ENCODE data around the gene CHST12. TPM values are rescaled to one million over a fixed set of nuclear protein-coding genes. Genes with fewer than 3 reads are reported as not detected.
A peak's percentile ranks its signal among the peaks of the same experiment; 100 is the strongest.

CHST12 gene
- total and polyA plus RNA-seq, 3 experiments from 2014 or later: 7.7 to 63.0 (median 8.3) TPM

GRCh38 chr7:2470204-2471021, 67.0 kb downstream of the CHST12 start:
- ChIA-PET CTCF (interaction anchor here (1.0 to 4.1 kb wide), 8 partner anchors 12 to 240 kb away, joined by 3 to 43 read pairs (median 4); no protein-coding TSS in a partner anchor), POLR2A (no interaction called here)
- Histone ChIP-seq H3K27me3 (ENCODE audit: insufficient read depth, low read length, poor library complexity, severe bottlenecking) (no peaks in the 10 kb centered on the region), H3K27ac (ENCODE audit: low read depth, low read length) (no peak overlapping the region), H3K36me3 (ENCODE audit: insufficient read depth, low read length) (no peaks in the 10 kb centered on the region), H3K4me3 (ENCODE audit: low read length) (no peak overlapping the region), H3K4me1 (ENCODE audit: insufficient read depth, low read length) (no peaks in the 10 kb centered on the region), H3K9me3 (ENCODE audit: low read length) (no peaks in the 10 kb centered on the region)
- Mint-ChIP-seq H3K4me3 (no peak overlapping the region), H3K27ac (peak overlapping the region in 1 of 8 donors; percentile 78), H3K4me1 (peaks cover 2 to 5% (median 4%) of the 10 kb centered on the region in 3 donors), H3K27me3 (peaks cover 3 to 6% of the 10 kb centered on the region in 2 donors), H3K9me3 (no peaks in the 10 kb centered on the region), H3K36me3 (no peaks in the 10 kb centered on the region)
- peak in 1 of 5 donors; percentile 32 for DNase-seq

- POLR2A ChIA-PET: no interaction called here
- Histone ChIP-seq H3K27me3 (ENCODE audit: insufficient read depth, low read length, poor library complexity, severe bottlenecking) (no peaks in the 10 kb centered on the region), H3K9me3 (ENCODE audit: low read length) (no peaks in the 10 kb centered on the region), H3K36me3 (ENCODE audit: insufficient read depth, low read length) (no peaks in the 10 kb centered on the region), H3K27ac (ENCODE audit: low read depth, low read length) (no peak overlapping the region), H3K4me1 (ENCODE audit: insufficient read depth, low read length) (no peaks in the 10 kb centered on the region), H3K4me3 (ENCODE audit: low read length) (no peak overlapping the region)
- no peaks in the 10 kb centered on the region for H3K9me3 Mint-ChIP-seq
- no peak overlapping the region for H3K4me3 Mint-ChIP-seq
- CTCF ChIA-PET: interaction anchor here (1.0 to 1.5 kb wide), 4 partner anchors 13 to 239 kb away, joined by 3 to 5 read pairs (median 4); no protein-coding TSS in a partner anchor
- peak overlapping the region in 1 of 8 donors; percentile 73 for H3K27ac Mint-ChIP-seq
- H3K27me3 Mint-ChIP-seq: peaks cover 3 to 6% of the 10 kb centered on the region in 2 donors
- no peaks in the 10 kb centered on the region for H3K36me3 Mint-ChIP-seq
- H3K4me1 Mint-ChIP-seq: peaks cover 2 to 5% (median 4%) of the 10 kb centered on the region in 3 donors
- DNase-seq: no peak
Measured at GRCh38 chr7:2471022-2471329, 67.6 kb downstream of the CHST12 start.

- Histone ChIP-seq H3K4me3 (ENCODE audit: low read length) (no peak overlapping the region), H3K27me3 (ENCODE audit: insufficient read depth, low read length, poor library complexity, severe bottlenecking) (no peaks in the 10 kb centered on the region), H3K27ac (ENCODE audit: low read depth, low read length) (no peak overlapping the region), H3K9me3 (ENCODE audit: low read length) (no peaks in the 10 kb centered on the region), H3K36me3 (ENCODE audit: insufficient read depth, low read length) (no peaks in the 10 kb centered on the region), H3K4me1 (ENCODE audit: insufficient read depth, low read length) (no peaks in the 10 kb centered on the region)
- Mint-ChIP-seq H3K27me3 (peaks cover 3 to 6% of the 10 kb centered on the region in 2 donors), H3K36me3 (no peaks in the 10 kb centered on the region), H3K9me3 (no peaks in the 10 kb centered on the region), H3K27ac (peak overlapping the region in 1 of 8 donors; percentile 73), H3K4me3 (no peak overlapping the region), H3K4me1 (peaks cover 2 to 5% (median 4%) of the 10 kb centered on the region in 3 donors)
- ChIA-PET POLR2A (no interaction called here), CTCF (interaction anchor here (1.0 to 1.5 kb wide), 3 partner anchors 13 to 239 kb away, joined by 3 to 5 read pairs (median 4); no protein-coding TSS in a partner anchor)
- peak in 1 of 5 donors; percentile 43 for DNase-seq
Measured at GRCh38 chr7:2471396-2471795, 68.0 kb downstream of the CHST12 start.

GRCh38 chr7:2472739-2473138, 69.3 kb downstream of the CHST12 start:
- no peak overlapping the region for H3K4me3 ChIP-seq (ENCODE audit: low read length)
- no peak for DNase-seq
- H3K36me3 ChIP-seq (ENCODE audit: insufficient read depth, low read length): no peaks in the 10 kb centered on the region
- Mint-ChIP-seq H3K27ac (no peak overlapping the region), H3K36me3 (no peaks in the 10 kb centered on the region), H3K4me1 (peaks cover 2 to 12% (median 5%) of the 10 kb centered on the region in 3 donors), H3K4me3 (no peak overlapping the region), H3K9me3 (no peaks in the 10 kb centered on the region), H3K27me3 (peaks cover 3 to 6% of the 10 kb centered on the region in 2 donors)
- no peaks in the 10 kb centered on the region for H3K27me3 ChIP-seq (ENCODE audit: insufficient read depth, low read length, poor library complexity, severe bottlenecking)
- H3K27ac ChIP-seq (ENCODE audit: low read depth, low read length): no peak overlapping the region
- H3K4me1 ChIP-seq (ENCODE audit: insufficient read depth, low read length): peaks cover 7% of the 10 kb centered on the region
- CTCF ChIA-PET: interaction anchor here (1.1 to 1.5 kb wide), 2 partner anchors 48 to 894 kb away, joined by 3 to 4 read pairs; no protein-coding TSS in a partner anchor
- POLR2A ChIA-PET: no interaction called here
- no peaks in the 10 kb centered on the region for H3K9me3 ChIP-seq (ENCODE audit: low read length)

- peak in 1 of 5 donors; percentile 25 for DNase-seq
- Histone ChIP-seq H3K4me3 (ENCODE audit: low read length) (no peak overlapping the region), H3K4me1 (ENCODE audit: insufficient read depth, low read length) (peaks cover 11% of the 10 kb centered on the region), H3K9me3 (ENCODE audit: low read length) (no peaks in the 10 kb centered on the region), H3K27me3 (ENCODE audit: insufficient read depth, low read length, poor library complexity, severe bottlenecking) (no peaks in the 10 kb centered on the region), H3K36me3 (ENCODE audit: insufficient read depth, low read length) (no peaks in the 10 kb centered on the region), H3K27ac (ENCODE audit: low read depth, low read length) (no peak overlapping the region)
- no peak overlapping the region for H3K27ac Mint-ChIP-seq
- no peak overlapping the region for H3K4me3 Mint-ChIP-seq
- H3K36me3 Mint-ChIP-seq: no peaks in the 10 kb centered on the region
- CTCF ChIA-PET: no interaction called here
- peaks cover 2 to 16% (median 5%) of the 10 kb centered on the region in 3 donors for H3K4me1 Mint-ChIP-seq
- peaks cover 3 to 6% of the 10 kb centered on the region in 2 donors for H3K27me3 Mint-ChIP-seq
- POLR2A ChIA-PET: interaction anchor here (0.7 kb wide), 1 partner anchor 21 kb away, joined by 3 read pairs; no protein-coding TSS in a partner anchor
- no peaks in the 10 kb centered on the region for H3K9me3 Mint-ChIP-seq
Measured at GRCh38 chr7:2473496-2474180, 70.2 kb downstream of the CHST12 start.

- CTCF ChIA-PET: no interaction called here
- H3K36me3 Mint-ChIP-seq: no peaks in the 10 kb centered on the region
- peaks cover 0 to 12% (median 0%) of the 10 kb centered on the region in 3 donors for H3K4me1 Mint-ChIP-seq
- no peak overlapping the region for H3K4me3 Mint-ChIP-seq
- H3K4me3 ChIP-seq (ENCODE audit: low read length): no peak overlapping the region
- H3K36me3 ChIP-seq (ENCODE audit: insufficient read depth, low read length): no peaks in the 10 kb centered on the region
- DNase-seq: peak in 1 of 5 donors; percentile 40
- H3K27me3 Mint-ChIP-seq: peaks cover 0 to 3% of the 10 kb centered on the region in 2 donors
- peaks cover 11% of the 10 kb centered on the region for H3K4me1 ChIP-seq (ENCODE audit: insufficient read depth, low read length)
- no peaks in the 10 kb centered on the region for H3K9me3 Mint-ChIP-seq
- H3K27ac Mint-ChIP-seq: no peak overlapping the region
- H3K27me3 ChIP-seq (ENCODE audit: insufficient read depth, low read length, poor library complexity, severe bottlenecking): no peaks in the 10 kb centered on the region
- POLR2A ChIA-PET: no interaction called here
- no peaks in the 10 kb centered on the region for H3K9me3 ChIP-seq (ENCODE audit: low read length)
- H3K27ac ChIP-seq (ENCODE audit: low read depth, low read length): no peak overlapping the region
Measured at GRCh38 chr7:2474224-2474623, 70.8 kb downstream of the CHST12 start.

- Mint-ChIP-seq H3K36me3 (no peaks in the 10 kb centered on the region), H3K4me1 (peaks cover 0 to 12% (median 0%) of the 10 kb centered on the region in 3 donors), H3K4me3 (no peak overlapping the region), H3K9me3 (no peaks in the 10 kb centered on the region), H3K27ac (no peak overlapping the region), H3K27me3 (peaks cover 0 to 3% of the 10 kb centered on the region in 2 donors)
- no peaks in the 10 kb centered on the region for H3K9me3 ChIP-seq (ENCODE audit: low read length)
- H3K36me3 ChIP-seq (ENCODE audit: insufficient read depth, low read length): no peaks in the 10 kb centered on the region
- no peak overlapping the region for H3K27ac ChIP-seq (ENCODE audit: low read depth, low read length)
- ChIA-PET CTCF (no interaction called here), POLR2A (interaction anchor here (0.6 kb wide), 1 partner anchor 47 kb away, joined by 4 read pairs; no protein-coding TSS in a partner anchor)
- H3K4me3 ChIP-seq (ENCODE audit: low read length): no peak overlapping the region
- no peaks in the 10 kb centered on the region for H3K27me3 ChIP-seq (ENCODE audit: insufficient read depth, low read length, poor library complexity, severe bottlenecking)
- peak in 1 of 5 donors; percentile 42 for DNase-seq
- H3K4me1 ChIP-seq (ENCODE audit: insufficient read depth, low read length): peaks cover 11% of the 10 kb centered on the region
Measured at GRCh38 chr7:2474813-2475677, 71.6 kb downstream of the CHST12 start.

Data from CD8-positive, alpha-beta memory T cell (primary cell).